ENCODE results near the gene PTCD2. TPM values are rescaled to one million over a fixed set of nuclear protein-coding genes. Genes with fewer than 3 reads are reported as not detected.
A peak's percentile ranks its signal among the peaks of the same experiment; 100 is the strongest.

The PTCD2 gene
- total and polyA plus RNA-seq, 11 donors, result 5.3 to 21.5 (median 13.0) TPM

- ATAC-seq, result peak; percentile 44 to 85 (median 61)
- Histone ChIP-seq H3K27me3 (no peaks in the 10 kb centered on the region), H3K4me3 (no peak overlapping the region), H3K36me3 (no peaks in the 10 kb centered on the region), H3K9me3 (peaks cover 0 to under 1% (median 0%) of the 10 kb centered on the region in 12 donors), H3K27ac (peak overlapping the region; percentile 18 to 80 (median 68)), H3K4me1 (peaks cover 0 to 40% (median 12%) of the 10 kb centered on the region in 12 donors)
- TF ChIP-seq, protein P1, sequence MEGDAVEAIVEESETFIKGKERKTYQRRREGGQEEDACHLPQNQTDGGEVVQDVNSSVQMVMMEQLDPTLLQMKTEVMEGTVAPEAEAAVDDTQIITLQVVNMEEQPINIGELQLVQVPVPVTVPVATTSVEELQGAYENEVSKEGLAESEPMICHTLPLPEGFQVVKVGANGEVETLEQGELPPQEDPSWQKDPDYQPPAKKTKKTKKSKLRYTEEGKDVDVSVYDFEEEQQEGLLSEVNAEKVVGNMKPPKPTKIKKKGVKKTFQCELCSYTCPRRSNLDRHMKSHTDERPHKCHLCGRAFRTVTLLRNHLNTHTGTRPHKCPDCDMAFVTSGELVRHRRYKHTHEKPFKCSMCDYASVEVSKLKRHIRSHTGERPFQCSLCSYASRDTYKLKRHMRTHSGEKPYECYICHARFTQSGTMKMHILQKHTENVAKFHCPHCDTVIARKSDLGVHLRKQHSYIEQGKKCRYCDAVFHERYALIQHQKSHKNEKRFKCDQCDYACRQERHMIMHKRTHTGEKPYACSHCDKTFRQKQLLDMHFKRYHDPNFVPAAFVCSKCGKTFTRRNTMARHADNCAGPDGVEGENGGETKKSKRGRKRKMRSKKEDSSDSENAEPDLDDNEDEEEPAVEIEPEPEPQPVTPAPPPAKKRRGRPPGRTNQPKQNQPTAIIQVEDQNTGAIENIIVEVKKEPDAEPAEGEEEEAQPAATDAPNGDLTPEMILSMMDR (IDR thresholded peaks at IDR 0.05), result no peak
- TF ChIP-seq POLR2A (IDR thresholded peaks at IDR 0.05), result no peak
- no peak for DNase-seq
- WGBS, 4 donors, result 62 to 73% (median 69%) methylated on average over 3 of the region's 3 CpGs
- intact Hi-C loops (cut with DNase I), result no loop called here
These were observed 38.2 kb upstream of the PTCD2 start for GRCh38 chr5:72281764-72282499.

- Histone ChIP-seq H3K27me3 (no peaks in the 10 kb centered on the region), H3K4me3 (no peak overlapping the region), H3K27ac (peak overlapping the region; percentile 18 to 80 (median 68)), H3K9me3 (no peaks in the 10 kb centered on the region), H3K4me1 (peaks cover 0 to 40% (median 12%) of the 10 kb centered on the region in 12 donors), H3K36me3 (peaks cover 0 to 8% (median 4%) of the 10 kb centered on the region in 9 donors)
- intact Hi-C loops (cut with DNase I), result no loop called here
- ATAC-seq (peak in 2 of 4 donors; percentile 29 to 44), DNase-seq (no peak)
- TF ChIP-seq POLR2A (IDR thresholded peaks at IDR 0.05), result no peak
- TF ChIP-seq, protein P1 (IDR thresholded peaks at IDR 0.05), result no peak
- 43 to 67% (median 60%) methylated on average over 2 of the region's 2 CpGs for WGBS, 4 donors
These were observed 37.3 kb upstream of the PTCD2 start for GRCh38 chr5:72282878-72283277.

DNA sequence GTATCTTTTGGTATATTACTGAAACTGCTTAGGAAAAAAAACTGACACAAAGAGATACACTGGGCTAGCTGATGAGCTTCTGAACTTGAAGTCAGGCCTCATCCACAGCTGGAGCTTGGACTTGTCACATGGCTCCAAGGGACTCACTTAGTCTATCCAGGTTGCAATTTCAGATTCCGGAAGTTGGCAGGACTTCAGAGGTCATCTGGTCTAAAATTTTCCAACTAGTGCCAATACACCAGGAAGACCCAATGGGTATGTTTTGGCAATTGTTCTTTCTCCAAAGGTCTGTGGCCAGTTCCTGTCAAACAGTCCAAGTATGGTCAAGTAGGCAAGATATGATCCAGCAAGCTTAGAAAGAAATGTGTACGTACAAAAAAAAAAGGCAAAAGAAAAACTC, 36.8 kb upstream of the PTCD2 start:
- intact Hi-C loops (cut with DNase I), result no loop called here
- H3K36me3 ChIP-seq, result peaks cover 0 to 9% (median 5%) of the 10 kb centered on the region in 9 donors
- no peak for TF ChIP-seq POLR2A (IDR thresholded peaks at IDR 0.05)
- TF ChIP-seq, protein P1 (IDR thresholded peaks at IDR 0.05), result no peak
- no peaks in the 10 kb centered on the region for H3K9me3 ChIP-seq
- no peak overlapping the region for H3K4me3 ChIP-seq
- H3K4me1 ChIP-seq, result peaks cover 0 to 42% (median 12%) of the 10 kb centered on the region in 12 donors
- no peaks in the 10 kb centered on the region for H3K27me3 ChIP-seq
- 45 to 56% (median 50%) methylated on average over 2 of the region's 2 CpGs for WGBS, 4 donors
- DNase-seq (no peak), ATAC-seq (peak in 2 of 4 donors; percentile 41 to 43)
- peak overlapping the region; percentile 18 to 80 (median 68) for H3K27ac ChIP-seq

GRCh38 chr5:72284559-72285423, 35.4 kb upstream of the PTCD2 start:
- ATAC-seq, result no peak
- H3K4me1 ChIP-seq, result peaks cover 0 to 49% (median 15%) of the 10 kb centered on the region in 12 donors
- no peaks in the 10 kb centered on the region for H3K9me3 ChIP-seq
- intact Hi-C loops (cut with DNase I), result no loop called here
- no peaks in the 10 kb centered on the region for H3K27me3 ChIP-seq
- peak overlapping the region in 1 of 12 donors; percentile 6 for H3K27ac ChIP-seq
- peaks cover 0 to 11% (median 5%) of the 10 kb centered on the region in 9 donors for H3K36me3 ChIP-seq
- no peak overlapping the region for H3K4me3 ChIP-seq
- TF ChIP-seq, protein P1 (IDR thresholded peaks at IDR 0.05), result no peak
- TF ChIP-seq POLR2A (IDR thresholded peaks at IDR 0.05), result no peak
- DNase-seq, result no peak
- 64 to 75% (median 72%) methylated on average over 3 of the region's 3 CpGs for WGBS, 4 donors

All from heart left ventricle (tissue), 16 donors.